GM10248 (cell line): Measurements from ENCODE around the gene ALPI.
"Not testable (repeated sequence)": the region's sequence is repeated elsewhere in the genome, so short reads cannot be mapped to it uniquely, and the experiment has no call there.

Source experiments
- CTCF ChIA-PET: fragments of 300-600 bp; sonication (Branson Sonifier 250); formaldehyde crosslinking; extraction: SDS; loops from one replicate; lab custom pipeline; 2021; ENCODE audit warnings: antibody characterized with exemption; lab: Yijun Ruan, JAX
- POLR2A ChIA-PET: fragments of 350-650 bp; sonication (Branson Sonifier 250); formaldehyde crosslinking; extraction: SDS; loops from one replicate; lab custom pipeline; 2020; ENCODE audit warnings: antibody characterized with exemption; lab: Yijun Ruan, JAX
- DNase-seq: peaks from one replicate; pipeline ENCODE4 v3.0.0; 2012; ENCODE audit errors: extremely low spot score
- CTCF ChIP-seq: IDR thresholded peaks from 2 replicates; pipeline ENCODE4 v1.5.1; 2012; ENCODE audit warnings: mild to moderate bottlenecking, low read depth; ENCODE audit errors: extremely low read depth, missing control alignments, control extremely low read depth

The ALPI gene

GRCh38 chr2:232455426-232456255 lies at the start of gene ALPI:
Gene ALPI (plus strand): TSS chr2:232456153. CDS start chr2:232456200, 47 bp downstream.
- DNase-seq: no peak
- CTCF ChIA-PET: interaction anchor here (1.5 to 2.1 kb wide), 3 partner anchors 9 to 16 kb away, joined by 4 to 8 read pairs (median 5); no protein-coding TSS in a partner anchor
- TF ChIP-seq CTCF: no peak
- POLR2A ChIA-PET: no interaction called here

GRCh38 chr2:232406556-232407310 lies 49.2 kb upstream of the ALPI start, which contains the start of gene ALPG:
Gene ALPG (plus strand): TSS chr2:232406844. CDS start chr2:232406895, 51 bp downstream.
- DNase-seq: no peak
- ChIA-PET CTCF (no interaction called here), POLR2A (no interaction called here)
- no peak for TF ChIP-seq CTCF

- DNase-seq, CTCF ChIA-PET, POLR2A ChIA-PET: not testable (repeated sequence)
Measured at GRCh38 chr2:232407428-232408150, 48.4 kb upstream of the ALPI start.

GRCh38 chr2:232408269-232408668 lies 47.7 kb upstream of the ALPI start:
- POLR2A ChIA-PET, CTCF ChIA-PET: not testable (repeated sequence)

GRCh38 chr2:232409617-232410016 lies 46.3 kb upstream of the ALPI start:
- CTCF ChIA-PET, DNase-seq, POLR2A ChIA-PET: not testable (repeated sequence)

More at GRCh38 chr2:232408269-232408668, 47.7 kb upstream of the ALPI start:
- DNase-seq: not testable (repeated sequence)

GRCh38 chr2:232410238-232410900 lies 45.6 kb upstream of the ALPI start:
- no peak for DNase-seq
- POLR2A ChIA-PET: no interaction called here
- no peak for TF ChIP-seq CTCF
- CTCF ChIA-PET: interaction anchor here (3.3 kb wide), 1 partner anchor 29 kb away, joined by 12 read pairs; no protein-coding TSS in a partner anchor

- POLR2A ChIA-PET: no interaction called here
- no peak for DNase-seq
- no peak for TF ChIP-seq CTCF
- CTCF ChIA-PET: interaction anchor here (2.0 to 3.3 kb wide), 2 partner anchors 27 to 511 kb away, joined by 6 to 12 read pairs; no protein-coding TSS in a partner anchor
Measured at GRCh38 chr2:232411901-232412629, 43.9 kb upstream of the ALPI start.
